ENCODE results near the gene ATRAID.

Gene ATRAID

DNA sequence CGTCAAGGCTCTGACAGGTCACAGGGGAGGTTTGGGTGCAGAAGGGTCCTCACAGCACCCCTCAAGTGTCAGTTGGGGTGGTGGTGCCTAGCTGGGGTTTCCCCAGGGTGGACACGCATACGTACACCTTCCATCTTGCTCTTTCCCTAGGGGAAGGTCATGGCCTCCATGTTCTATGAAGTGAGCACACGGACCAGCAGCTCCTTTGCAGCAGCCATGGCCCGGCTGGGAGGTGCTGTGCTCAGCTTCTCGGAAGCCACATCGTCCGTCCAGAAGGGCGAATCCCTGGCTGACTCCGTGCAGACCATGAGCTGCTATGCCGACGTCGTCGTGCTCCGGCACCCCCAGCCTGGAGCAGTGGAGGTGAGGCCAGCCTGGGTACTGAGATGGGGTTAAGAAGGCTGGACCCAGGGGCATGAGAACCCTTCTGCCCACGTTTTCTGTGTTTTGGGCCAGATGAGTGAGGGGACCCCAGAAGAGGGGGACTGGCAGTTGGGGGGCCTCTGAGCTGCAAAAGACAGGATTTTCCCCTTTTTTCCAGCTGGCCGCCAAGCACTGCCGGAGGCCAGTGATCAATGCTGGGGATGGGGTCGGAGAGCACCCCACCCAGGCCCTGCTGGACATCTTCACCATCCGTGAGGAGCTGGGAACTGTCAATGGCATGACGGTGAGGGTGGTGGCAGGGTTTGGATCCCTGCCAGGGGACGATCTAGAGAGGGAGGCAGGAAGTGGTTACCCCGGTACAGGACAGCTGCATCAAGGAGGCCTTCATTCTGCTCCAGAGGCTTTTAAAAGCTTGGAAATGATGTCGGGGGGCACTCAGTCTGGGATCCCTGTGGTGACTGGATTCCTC lies 30.1 kb downstream of the ATRAID start:
- no peak overlapping the region for H3K4me3 ChIP-seq (ENCODE audit: low read depth in 1 of 2, low read length in 2 of 2)
- no peaks in the 10 kb centered on the region for H3K9me3 ChIP-seq (ENCODE audit: insufficient read depth, low read length, severe bottlenecking)
- H3K4me2 ChIP-seq (ENCODE audit: insufficient read depth, low read length): no peak overlapping the region
- no peaks in the 10 kb centered on the region for H3K4me1 ChIP-seq (ENCODE audit: insufficient read depth, low read length)
- H3K27me3 ChIP-seq (ENCODE audit: insufficient read depth, low read length, poor library complexity): no peaks in the 10 kb centered on the region
- peak; percentile 44 for ATAC-seq (ENCODE audit: insufficient read depth, low read depth)
- H4K20me1 ChIP-seq (ENCODE audit: insufficient read depth, low read length): peaks cover 35% of the 10 kb centered on the region; the same call in 1 of the 2 replicates
- no peaks in the 10 kb centered on the region for H3K79me2 ChIP-seq (ENCODE audit: insufficient read depth, low read length)
- no peak overlapping the region for H3K9ac ChIP-seq (ENCODE audit: low read depth, low read length)
- TF ChIP-seq EZH2 (IDR thresholded peaks at IDR 0.05; ENCODE audit: borderline replicate concordance, low read depth, low read length, severe bottlenecking): no peak
- no peak for TF ChIP-seq CTCF (IDR thresholded peaks at IDR 0.05; ENCODE audit: borderline replicate concordance, extremely low read depth, low read length, poor library complexity, severe bottlenecking)
- H3K36me3 ChIP-seq (ENCODE audit: insufficient read depth, low read length): peaks cover 80% of the 10 kb centered on the region
- DNase-seq: peak; percentile 49
- H3K27ac ChIP-seq (ENCODE audit: low read length): no peak overlapping the region
- no peak overlapping the region for H2AFZ ChIP-seq (ENCODE audit: low read depth, low read length)

- Histone ChIP-seq H3K9ac (ENCODE audit: low read depth, low read length) (no peak overlapping the region), H3K27ac (ENCODE audit: low read length) (no peak overlapping the region), H3K9me3 (ENCODE audit: insufficient read depth, low read length, severe bottlenecking) (no peaks in the 10 kb centered on the region), H3K4me1 (ENCODE audit: insufficient read depth, low read length) (no peaks in the 10 kb centered on the region), H3K79me2 (ENCODE audit: insufficient read depth, low read length) (no peaks in the 10 kb centered on the region), H3K36me3 (ENCODE audit: insufficient read depth, low read length) (peaks cover 74% of the 10 kb centered on the region), H3K27me3 (ENCODE audit: insufficient read depth, low read length, poor library complexity) (no peaks in the 10 kb centered on the region), H2AFZ (ENCODE audit: low read depth, low read length) (no peak overlapping the region), H3K4me3 (ENCODE audit: low read depth in 1 of 2, low read length in 2 of 2) (no peak overlapping the region), H3K4me2 (ENCODE audit: insufficient read depth, low read length) (no peak overlapping the region), H4K20me1 (ENCODE audit: insufficient read depth, low read length) (peaks cover 35% of the 10 kb centered on the region; the same call in 1 of the 2 replicates)
- ATAC-seq (ENCODE audit: insufficient read depth, low read depth) (no peak), DNase-seq (no peak)
- no peak for TF ChIP-seq EZH2 (IDR thresholded peaks at IDR 0.05; ENCODE audit: borderline replicate concordance, low read depth, low read length, severe bottlenecking)
- TF ChIP-seq CTCF (IDR thresholded peaks at IDR 0.05; ENCODE audit: borderline replicate concordance, extremely low read depth, low read length, poor library complexity, severe bottlenecking): no peak
These were observed 30.7 kb downstream of the ATRAID start for GRCh38 chr2:27242614-27242951.

GRCh38 chr2:27243391-27244130 lies 31.7 kb downstream of the ATRAID start:
- Histone ChIP-seq H3K4me2 (ENCODE audit: insufficient read depth, low read length) (no peak overlapping the region), H3K27me3 (ENCODE audit: insufficient read depth, low read length, poor library complexity) (no peaks in the 10 kb centered on the region), H3K4me3 (ENCODE audit: low read depth in 1 of 2, low read length in 2 of 2) (no peak overlapping the region), H2AFZ (ENCODE audit: low read depth, low read length) (no peak overlapping the region), H3K9me3 (ENCODE audit: insufficient read depth, low read length, severe bottlenecking) (no peaks in the 10 kb centered on the region), H4K20me1 (ENCODE audit: insufficient read depth, low read length) (peaks cover 35% of the 10 kb centered on the region; the same call in 1 of the 2 replicates), H3K79me2 (ENCODE audit: insufficient read depth, low read length) (no peaks in the 10 kb centered on the region), H3K27ac (ENCODE audit: low read length) (no peak overlapping the region), H3K9ac (ENCODE audit: low read depth, low read length) (no peak overlapping the region), H3K4me1 (ENCODE audit: insufficient read depth, low read length) (no peaks in the 10 kb centered on the region), H3K36me3 (ENCODE audit: insufficient read depth, low read length) (peaks cover 64% of the 10 kb centered on the region)
- DNase-seq (no peak), ATAC-seq (ENCODE audit: insufficient read depth, low read depth) (no peak)
- TF ChIP-seq CTCF (IDR thresholded peaks at IDR 0.05; ENCODE audit: borderline replicate concordance, extremely low read depth, low read length, poor library complexity, severe bottlenecking) (no peak), EZH2 (IDR thresholded peaks at IDR 0.05; ENCODE audit: borderline replicate concordance, low read depth, low read length, severe bottlenecking) (no peak)
